Measurements from ENCODE around the gene IGF2R. TPM values are rescaled to one million over a fixed set of nuclear protein-coding genes. Genes with fewer than 3 reads are reported as not detected.
"Not testable (repeated sequence)": the region's sequence is repeated elsewhere in the genome, so short reads cannot be mapped to it uniquely, and the experiment has no call there.

The IGF2R gene
- total and polyA plus RNA-seq, 2 experiments from 2014 or later, result 61.2 to 132 TPM

DNA sequence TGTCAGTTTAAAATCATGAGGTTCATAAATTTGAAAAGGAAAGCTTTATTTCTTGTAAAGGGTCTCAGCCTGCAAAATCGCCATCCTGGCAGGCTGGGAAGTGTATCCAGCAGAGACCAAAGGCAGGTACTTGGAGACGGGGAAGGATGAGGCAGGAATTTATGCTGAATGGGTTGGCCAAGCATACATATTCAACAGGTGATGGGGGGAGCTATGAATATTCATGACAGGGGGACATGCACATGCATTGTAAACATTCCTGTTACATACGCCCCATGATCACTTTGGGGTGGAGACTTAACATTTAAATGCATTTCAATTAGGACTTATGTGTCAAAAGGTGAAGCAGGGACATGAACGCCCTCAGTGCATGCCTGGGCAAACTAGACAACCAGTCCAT is 142.9 kb downstream of the IGF2R start:
- no peak for DNase-seq (ENCODE audit: low spot score)
- TF ChIP-seq, protein P1, sequence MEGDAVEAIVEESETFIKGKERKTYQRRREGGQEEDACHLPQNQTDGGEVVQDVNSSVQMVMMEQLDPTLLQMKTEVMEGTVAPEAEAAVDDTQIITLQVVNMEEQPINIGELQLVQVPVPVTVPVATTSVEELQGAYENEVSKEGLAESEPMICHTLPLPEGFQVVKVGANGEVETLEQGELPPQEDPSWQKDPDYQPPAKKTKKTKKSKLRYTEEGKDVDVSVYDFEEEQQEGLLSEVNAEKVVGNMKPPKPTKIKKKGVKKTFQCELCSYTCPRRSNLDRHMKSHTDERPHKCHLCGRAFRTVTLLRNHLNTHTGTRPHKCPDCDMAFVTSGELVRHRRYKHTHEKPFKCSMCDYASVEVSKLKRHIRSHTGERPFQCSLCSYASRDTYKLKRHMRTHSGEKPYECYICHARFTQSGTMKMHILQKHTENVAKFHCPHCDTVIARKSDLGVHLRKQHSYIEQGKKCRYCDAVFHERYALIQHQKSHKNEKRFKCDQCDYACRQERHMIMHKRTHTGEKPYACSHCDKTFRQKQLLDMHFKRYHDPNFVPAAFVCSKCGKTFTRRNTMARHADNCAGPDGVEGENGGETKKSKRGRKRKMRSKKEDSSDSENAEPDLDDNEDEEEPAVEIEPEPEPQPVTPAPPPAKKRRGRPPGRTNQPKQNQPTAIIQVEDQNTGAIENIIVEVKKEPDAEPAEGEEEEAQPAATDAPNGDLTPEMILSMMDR (IDR thresholded peaks at IDR 0.05; ENCODE audit: poor library complexity), result no peak
- no peak for TF ChIP-seq EZH2 (IDR thresholded peaks at IDR 0.05; ENCODE audit: borderline replicate concordance)
- TF ChIP-seq EZH2phosphoT487 (IDR thresholded peaks at IDR 0.05; ENCODE audit: low read depth, severe bottlenecking, unreplicated experiment), result no peak
- Histone ChIP-seq H3K4me2 (no peak overlapping the region), H3K27ac (no peak overlapping the region), H3K4me1 (ENCODE audit: insufficient read depth) (no peaks in the 10 kb centered on the region), H3K79me2 (no peaks in the 10 kb centered on the region), H3K36me3 (replicated peaks; ENCODE audit: insufficient read depth, low read depth) (no peaks in the 10 kb centered on the region), H3K4me3 (no peak overlapping the region), H3K9me2 (replicated peaks; ENCODE audit: insufficient read depth) (no peaks in the 10 kb centered on the region), H3K27me3 (no peaks in the 10 kb centered on the region), H2AFZ (no peak overlapping the region), H3K9me3 (ENCODE audit: low read depth) (no peaks in the 10 kb centered on the region), H4K20me1 (ENCODE audit: insufficient read depth, poor library complexity, severe bottlenecking) (no peaks in the 10 kb centered on the region)
- 96% methylated on average over 4 of the region's 4 CpGs for WGBS (ENCODE audit: low lambda C conversion rate, missing lambda C conversion rate)

DNA sequence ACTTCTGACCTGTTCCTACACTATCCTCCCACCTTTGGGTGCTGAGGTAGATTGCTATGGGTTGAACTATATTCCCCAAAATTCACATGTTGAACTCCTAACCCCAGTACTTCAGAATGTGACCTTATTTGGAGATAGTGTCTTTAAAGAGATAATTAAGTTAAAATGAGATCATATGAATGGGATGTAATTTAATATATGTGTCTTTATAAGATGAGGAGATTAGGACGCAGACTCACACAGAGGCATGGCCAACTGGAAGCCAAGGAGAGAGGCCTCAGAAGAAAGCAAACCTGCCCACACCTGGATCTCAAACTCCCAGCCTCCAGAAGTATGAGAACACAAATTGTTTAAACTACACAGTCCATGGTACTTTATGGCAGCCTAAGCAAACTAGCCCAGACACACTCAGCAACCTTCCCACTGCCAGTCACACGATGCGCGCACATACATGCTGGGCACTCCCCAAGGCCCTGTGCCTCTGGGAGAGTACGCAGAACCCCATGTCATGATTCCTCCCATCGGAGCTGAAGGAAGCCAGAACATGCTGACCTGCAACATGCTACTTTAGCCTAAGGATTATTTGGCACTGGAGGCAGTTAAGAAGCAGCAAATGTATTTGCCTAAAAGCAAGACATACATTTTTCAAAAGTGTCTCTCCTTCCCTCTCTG is 143.9 kb downstream of the IGF2R start:
- WGBS (ENCODE audit: low lambda C conversion rate, missing lambda C conversion rate), result 90% methylated on average over 6 of the region's 6 CpGs
- no peak overlapping the region for H3K27ac ChIP-seq
- no peaks in the 10 kb centered on the region for H3K4me1 ChIP-seq (ENCODE audit: insufficient read depth)
- no peak for DNase-seq (ENCODE audit: low spot score)
- H3K9me3 ChIP-seq (ENCODE audit: low read depth), result no peaks in the 10 kb centered on the region
- TF ChIP-seq EZH2phosphoT487 (IDR thresholded peaks at IDR 0.05; ENCODE audit: low read depth, severe bottlenecking, unreplicated experiment) (no peak), EZH2 (IDR thresholded peaks at IDR 0.05; ENCODE audit: borderline replicate concordance) (no peak)
- TF ChIP-seq, protein P1 (IDR thresholded peaks at IDR 0.05; ENCODE audit: poor library complexity), result no peak
- no peaks in the 10 kb centered on the region for H3K36me3 ChIP-seq (replicated peaks; ENCODE audit: insufficient read depth, low read depth)
- no peak overlapping the region for H2AFZ ChIP-seq
- H4K20me1 ChIP-seq (ENCODE audit: insufficient read depth, poor library complexity, severe bottlenecking), result no peaks in the 10 kb centered on the region
- no peak overlapping the region for H3K4me2 ChIP-seq
- H3K27me3 ChIP-seq, result no peaks in the 10 kb centered on the region
- H3K9me2 ChIP-seq (replicated peaks; ENCODE audit: insufficient read depth), result no peaks in the 10 kb centered on the region
- no peak overlapping the region for H3K4me3 ChIP-seq
- no peaks in the 10 kb centered on the region for H3K79me2 ChIP-seq

DNA sequence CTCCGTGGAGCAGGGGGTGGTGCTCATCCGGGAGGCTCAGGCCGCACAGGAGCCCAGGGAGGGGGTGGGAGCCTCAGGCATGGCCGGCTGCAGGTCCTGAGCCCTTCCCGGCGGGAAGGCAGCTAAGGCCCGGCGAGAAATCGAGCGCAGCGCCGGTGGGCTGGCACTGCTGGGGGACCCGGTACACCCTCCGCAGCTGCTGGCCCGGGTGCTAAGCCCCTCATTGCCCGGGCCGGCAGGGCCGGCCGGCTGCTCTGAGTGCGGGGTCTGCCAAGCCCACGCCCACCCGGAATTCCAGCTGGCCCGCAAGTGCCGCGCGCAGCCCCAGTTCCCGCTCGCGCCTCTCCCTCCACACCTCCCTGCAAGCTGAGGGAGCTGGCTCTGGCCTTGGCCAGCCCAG is 145.7 kb downstream of the IGF2R start:
- WGBS (ENCODE audit: low lambda C conversion rate, missing lambda C conversion rate), result 96% methylated on average over 16 of the region's 29 CpGs
- not testable (repeated sequence) for H4K20me1 ChIP-seq (ENCODE audit: insufficient read depth, poor library complexity, severe bottlenecking); H3K9me3 ChIP-seq (ENCODE audit: low read depth); H3K9me2 ChIP-seq (replicated peaks; ENCODE audit: insufficient read depth); H2AFZ ChIP-seq; H3K4me3 ChIP-seq; DNase-seq (ENCODE audit: low spot score); H3K4me1 ChIP-seq (ENCODE audit: insufficient read depth); H3K36me3 ChIP-seq (replicated peaks; ENCODE audit: insufficient read depth, low read depth); H3K27me3 ChIP-seq; H3K27ac ChIP-seq; H3K79me2 ChIP-seq; H3K4me2 ChIP-seq

- H4K20me1 ChIP-seq (ENCODE audit: insufficient read depth, poor library complexity, severe bottlenecking), result no peaks in the 10 kb centered on the region
- TF ChIP-seq EZH2phosphoT487 (IDR thresholded peaks at IDR 0.05; ENCODE audit: low read depth, severe bottlenecking, unreplicated experiment) (no peak), EZH2 (IDR thresholded peaks at IDR 0.05; ENCODE audit: borderline replicate concordance) (no peak)
- TF ChIP-seq, protein P1 (IDR thresholded peaks at IDR 0.05; ENCODE audit: poor library complexity), result no peak
- 95% methylated on average over 3 of the region's 3 CpGs for WGBS (ENCODE audit: low lambda C conversion rate, missing lambda C conversion rate)
- no peak overlapping the region for H3K4me3 ChIP-seq
- H3K4me1 ChIP-seq (ENCODE audit: insufficient read depth), result no peaks in the 10 kb centered on the region
- no peaks in the 10 kb centered on the region for H3K27me3 ChIP-seq
- no peaks in the 10 kb centered on the region for H3K36me3 ChIP-seq (replicated peaks; ENCODE audit: insufficient read depth, low read depth)
- no peak for DNase-seq (ENCODE audit: low spot score)
- no peaks in the 10 kb centered on the region for H3K9me3 ChIP-seq (ENCODE audit: low read depth)
- H2AFZ ChIP-seq, result no peak overlapping the region
- H3K4me2 ChIP-seq, result no peak overlapping the region
- no peak overlapping the region for H3K27ac ChIP-seq
- H3K79me2 ChIP-seq, result no peaks in the 10 kb centered on the region
- no peaks in the 10 kb centered on the region for H3K9me2 ChIP-seq (replicated peaks; ENCODE audit: insufficient read depth)
Observed at GRCh38 chr6:160115421-160115820, 146.5 kb downstream of the IGF2R start.
